Right cardiac atrium (tissue), 5 donors: ENCODE results near the gene PAN3. TPM values are rescaled to one million over a fixed set of nuclear protein-coding genes. Genes with fewer than 3 reads are reported as not detected.

Source experiments
- ATAC-seq, 2 donors: fragments of 200-7000 bp; cut with Tn5 transposase; one replicate each; pipeline versions ENCODE4 v1.8.0 to v1.9.1; 2020; ENCODE audit warnings: moderate library complexity in 2 of 2, mild to moderate bottlenecking in 1 of 2
- DNase-seq, 3 donors: peaks; one replicate each; pipeline ENCODE4 v3.0.0-alpha.2; 2020
- H3K27ac ChIP-seq: one replicate; pipeline ENCODE4 v1.5.1; 2013; ENCODE audit warnings: mild to moderate bottlenecking, low read length, control low read depth, moderate library complexity
- H3K27me3 ChIP-seq: one replicate; pipeline ENCODE4 v1.6.1; 2013; ENCODE audit not compliant: control insufficient read depth, insufficient read depth
- H3K4me1 ChIP-seq: one replicate; pipeline ENCODE4 v1.6.1; 2013; ENCODE audit warnings: low read length; ENCODE audit not compliant: control insufficient read depth, insufficient read depth
- H3K4me3 ChIP-seq: one replicate; pipeline ENCODE4 v1.5.1; 2013; ENCODE audit warnings: low read length, control low read depth
- H3K9me3 ChIP-seq: one replicate; pipeline ENCODE4 v1.6.1; 2013; ENCODE audit warnings: low read length; ENCODE audit not compliant: control insufficient read depth
- WGBS: extraction: QIAGEN DNeasy Blood & Tissue Kit; methylation state at CpG from one replicate; pipeline ENCODE4 v1.1.7; 2013; 5-methylcytosine and 5-hydroxymethylcytosine counted together
- intact Hi-C, 4 donors: fragments of 100-400 bp; cut with DNase I; formaldehyde crosslinking; loops; one replicate each; pipeline versions ENCODE4 v1.11.0 to v1.14.0; 2022 to 2023
- polyA plus RNA-seq: library from polyadenylated mRNA; stranded (reverse); fragments of 200-250 nt; gene quantifications from one replicate; pipeline ENCODE4 v1.2.3, GENCODE V29; 2013
- total RNA-seq, 4 donors: library from RNA; stranded (reverse); fragmentation: NEBNext Ultra II Directional; extraction: Animal tissue kit (Norgen Biotek cat#: 25700); gene quantifications; one replicate each; pipeline ENCODE4 v1.2.1, GENCODE V29; 2021
- donor health status: healthy with polysubstance abuse.
- donor health status: DM: no; HTN: yes; CAD: no.
- donor health status: DM: no; HTN: no; CAD: no.
- donor health status: DM: no; HTN: yes; CAD: no; lungs with severe emphysema.
- donor health status: DM: yes; HTN: yes; CAD: no.

Gene PAN3
- total and polyA plus RNA-seq, 5 donors, result 4.9 to 14.6 (median 12.8) TPM

- H3K9me3 ChIP-seq, result no peaks in the 10 kb centered on the region
- H3K4me1 ChIP-seq, result peaks cover 24% of the 10 kb centered on the region
- DNase-seq (no peak), ATAC-seq (no peak)
- H3K4me3 ChIP-seq, result no peak overlapping the region
- whole genome bisulfite sequencing, result 76% methylated on average over 6 of the region's 6 CpGs
- intact Hi-C loops, result loop anchor here in 1 of 4 donors (10.0 kb wide), 1 partner anchor 146 kb away; no protein-coding TSS in a partner anchor
- no peak overlapping the region for H3K27ac ChIP-seq
- no peaks in the 10 kb centered on the region for H3K27me3 ChIP-seq
Measured at GRCh38 chr13:28338742-28339141, 200.4 kb downstream of the PAN3 start.

GRCh38 chr13:28339419-28339818 lies 201.1 kb downstream of the PAN3 start:
- H3K27ac ChIP-seq, result no peak overlapping the region
- no peaks in the 10 kb centered on the region for H3K9me3 ChIP-seq
- ATAC-seq (no peak), DNase-seq (no peak)
- 81% methylated on average over 2 of the region's 2 CpGs for WGBS
- intact Hi-C loops, result loop anchor here in 1 of 4 donors (10.0 kb wide), 1 partner anchor 145 kb away; no protein-coding TSS in a partner anchor
- no peaks in the 10 kb centered on the region for H3K27me3 ChIP-seq
- H3K4me3 ChIP-seq, result no peak overlapping the region
- peaks cover 22% of the 10 kb centered on the region for H3K4me1 ChIP-seq

- H3K9me3 ChIP-seq, result no peaks in the 10 kb centered on the region
- H3K4me1 ChIP-seq, result peaks cover 22% of the 10 kb centered on the region
- DNase-seq, result no peak
- H3K4me3 ChIP-seq, result no peak overlapping the region
- intact Hi-C loops, result no loop called here
- H3K27me3 ChIP-seq, result no peaks in the 10 kb centered on the region
- no peak for ATAC-seq
- 64% methylated on average over 2 of the region's 2 CpGs for WGBS
- H3K27ac ChIP-seq, result no peak overlapping the region
Measured at GRCh38 chr13:28340272-28340793, 202.0 kb downstream of the PAN3 start.

- intact Hi-C loops, result no loop called here
- Histone ChIP-seq H3K27me3 (no peaks in the 10 kb centered on the region), H3K27ac (no peak overlapping the region), H3K4me3 (no peak overlapping the region), H3K4me1 (peaks cover 17% of the 10 kb centered on the region), H3K9me3 (no peaks in the 10 kb centered on the region)
- ATAC-seq (no peak), DNase-seq (no peak)
- WGBS, result 95% methylated on average over 2 of the region's 2 CpGs
Measured at GRCh38 chr13:28342251-28342650, 203.9 kb downstream of the PAN3 start.

GRCh38 chr13:28344163-28344562 lies 205.8 kb downstream of the PAN3 start:
- H3K4me3 ChIP-seq, result no peak overlapping the region
- H3K4me1 ChIP-seq, result peaks cover 2% of the 10 kb centered on the region
- 84% methylated on average over 3 of the region's 3 CpGs for WGBS
- ATAC-seq, result no peak
- DNase-seq, result no peak
- intact Hi-C loops, result no loop called here
- no peaks in the 10 kb centered on the region for H3K27me3 ChIP-seq
- H3K9me3 ChIP-seq, result no peaks in the 10 kb centered on the region
- H3K27ac ChIP-seq, result no peak overlapping the region

Other genes starting within 250 kb of the PAN3 start
- not detected for gene PDX1, start 218.5 kb upstream of the PAN3 start, total RNA-seq
- not detected for gene PDX1, start 218.5 kb upstream of the PAN3 start, polyA plus RNA-seq
- gene CDX2, start 169.2 kb upstream of the PAN3 start, total RNA-seq, result not detected
- gene CDX2, start 169.2 kb upstream of the PAN3 start, polyA plus RNA-seq, result not detected
- gene URAD, start 149.9 kb upstream of the PAN3 start, total RNA-seq, result not detected
- gene URAD, start 149.9 kb upstream of the PAN3 start, polyA plus RNA-seq, result not detected
- under 1 TPM in 3 of 4 donors, not detected in 1; 0.11 to 0.37 (median 0.12) TPM for gene FLT3, start 38.0 kb upstream of the PAN3 start, total RNA-seq
- gene FLT3, start 38.0 kb upstream of the PAN3 start, polyA plus RNA-seq, result 0.09 TPM